HG03039 (cell line): ENCODE data around the gene TSHB.

Source experiments
- ATAC-seq: cut with Tn5 transposase; IDR thresholded peaks from one replicate; pipeline ENCODE4 v1.9.1; 2021; ENCODE audit warnings: mild to moderate bottlenecking, moderate library complexity; ENCODE audit not compliant: unreplicated experiment

The TSHB gene

GRCh38 chr1:115059316-115059715 lies 29.7 kb downstream of the TSHB start:
- no peak for ATAC-seq

- no peak for ATAC-seq
Measured at GRCh38 chr1:115060501-115060900, 30.9 kb downstream of the TSHB start.

GRCh38 chr1:115062542-115063004 lies 32.9 kb downstream of the TSHB start:
- peak; percentile 77 for ATAC-seq

GRCh38 chr1:115063228-115063901 lies 33.7 kb downstream of the TSHB start:
- no peak for ATAC-seq

- no peak for ATAC-seq
Measured at GRCh38 chr1:115064461-115064860, 34.8 kb downstream of the TSHB start.

GRCh38 chr1:115065021-115065420 lies 35.4 kb downstream of the TSHB start:
- no peak for ATAC-seq

- ATAC-seq, result no peak
Measured at GRCh38 chr1:115067161-115067859, 37.7 kb downstream of the TSHB start.

GRCh38 chr1:115068826-115069585 lies 39.4 kb downstream of the TSHB start:
- ATAC-seq, result no peak

GRCh38 chr1:115069659-115070308 lies 40.2 kb downstream of the TSHB start:
- ATAC-seq, result no peak

GRCh38 chr1:115071012-115071664 lies 41.5 kb downstream of the TSHB start:
- no peak for ATAC-seq

- no peak for ATAC-seq
Measured at GRCh38 chr1:115073298-115074087, 43.9 kb downstream of the TSHB start.

- ATAC-seq, result no peak
Measured at GRCh38 chr1:115074839-115075534, 45.4 kb downstream of the TSHB start.

- no peak for ATAC-seq
Measured at GRCh38 chr1:115076384-115076915, 46.8 kb downstream of the TSHB start.

- no peak for ATAC-seq
Measured at GRCh38 chr1:115077286-115077983, 47.8 kb downstream of the TSHB start.

- ATAC-seq, result no peak
Measured at GRCh38 chr1:115077984-115078330, 48.3 kb downstream of the TSHB start.

GRCh38 chr1:115078708-115079107 lies 49.1 kb downstream of the TSHB start:
- no peak for ATAC-seq

GRCh38 chr1:115082949-115083348 lies 53.3 kb downstream of the TSHB start:
- no peak for ATAC-seq
